Stomach (tissue), 9 donors: ENCODE measurements around the gene HCN1. TPM values are rescaled to one million over a fixed set of nuclear protein-coding genes. Genes with fewer than 3 reads are reported as not detected.

Source experiments
- DNase-seq, 2 donors: peaks; one replicate each; pipeline versions ENCODE4 v3.0.0 to v3.0.0-alpha.2; 2013 to 2019
- H3K27ac ChIP-seq, 5 donors: fragments of 200-600 bp in 4 of 5; sonication (generic) in 4 of 5; one replicate each; pipeline ENCODE4 v1.5.1; 2013 to 2019; ENCODE audit warnings: mild to moderate bottlenecking in 1 of 5, moderate library complexity in 1 of 5
- H3K27me3 ChIP-seq, 3 donors: fragments of 200-600 bp; sonication (generic); one replicate each; pipeline ENCODE4 v1.5.1; 2017 to 2019; ENCODE audit warnings: mixed run types in 1 of 3
- H3K36me3 ChIP-seq, 4 donors: fragments of 200-600 bp; sonication (generic); 1 replicate in 3 of 4; 2 replicates in 1 of 4; pipeline ENCODE4 v1.5.1; 2016 to 2019
- H3K4me1 ChIP-seq, 4 donors: fragments of 200-600 bp; sonication (generic); one replicate each; pipeline ENCODE4 v1.5.1; 2016 to 2019
- H3K4me3 ChIP-seq, 4 donors: fragments of 200-600 bp; sonication (generic) in 3 of 4; one replicate each; pipeline ENCODE4 v1.5.1; 2016 to 2019; ENCODE audit warnings: mild to moderate bottlenecking in 1 of 4
- H3K9me3 ChIP-seq, 4 donors: fragments of 200-600 bp; sonication (generic); one replicate each; pipeline ENCODE4 v1.5.1; 2016 to 2019
- CTCF ChIP-seq, 7 experiments: fragments of 450-650 bp in 4 of 7; fragments of 200-600 bp in 3 of 7; sonication (generic) in 3 of 7; IDR thresholded peaks; one replicate each; pipeline ENCODE4 v1.5.1; 2016 to 2019; ENCODE audit warnings: antibody characterized with exemption in 7 of 7, control low read depth in 2 of 7, mild to moderate bottlenecking in 1 of 7
- EP300 ChIP-seq: sonication (generic); formaldehyde crosslinking; IDR thresholded peaks from one replicate; pipeline ENCODE4 v1.6.1; 2017; ENCODE audit warnings: antibody characterized with exemption
- POLR2A ChIP-seq, 4 donors: fragments of 450-650 bp; IDR thresholded peaks; one replicate each; pipeline ENCODE4 v1.6.1; 2016; ENCODE audit warnings: antibody characterized with exemption in 4 of 4, control low read depth in 2 of 4, mild to moderate bottlenecking in 1 of 4, moderate library complexity in 1 of 4
- POLR2AphosphoS5 ChIP-seq, 3 donors: sonication (generic); formaldehyde crosslinking; IDR thresholded peaks; one replicate each; pipeline ENCODE4 v1.6.1; 2016; ENCODE audit warnings: antibody characterized with exemption in 3 of 3
- WGBS, 5 donors: extraction: QIAGEN DNeasy Blood & Tissue Kit in 3 of 5; methylation state at CpG; one replicate each; pipeline versions ENCODE4 v1.1.5 to v1.1.7; 2013 to 2018; 5-methylcytosine and 5-hydroxymethylcytosine counted together
- intact Hi-C: fragments of 100-400 bp; cut with DNase I; formaldehyde crosslinking; loops from one replicate; pipeline ENCODE4 v1.15.1; 2023; ENCODE audit warnings: low total_unique reads
- polyA plus RNA-seq, 3 donors: library from polyadenylated mRNA; stranded (reverse); fragments of 200-250 nt; gene quantifications; one replicate each; pipeline ENCODE4 v1.2.3, GENCODE V29; 2013
- total RNA-seq, 5 donors: library from RNA; depleted of rRNA; stranded (reverse); fragments of >200 nt; gene quantifications; one replicate each; pipeline versions ENCODE4 v1.1.0 to v1.2.3, GENCODE V29; 2014 to 2016
- donor health status: healthy with polysubstance abuse.
- donor health status: Bipolar disorder and iron deficiency.
- donor health status: healthy.

Gene HCN1
- total and polyA plus RNA-seq, 8 donors, result 0.03 to 0.92 (median 0.29) TPM; not detected in 5

DNA sequence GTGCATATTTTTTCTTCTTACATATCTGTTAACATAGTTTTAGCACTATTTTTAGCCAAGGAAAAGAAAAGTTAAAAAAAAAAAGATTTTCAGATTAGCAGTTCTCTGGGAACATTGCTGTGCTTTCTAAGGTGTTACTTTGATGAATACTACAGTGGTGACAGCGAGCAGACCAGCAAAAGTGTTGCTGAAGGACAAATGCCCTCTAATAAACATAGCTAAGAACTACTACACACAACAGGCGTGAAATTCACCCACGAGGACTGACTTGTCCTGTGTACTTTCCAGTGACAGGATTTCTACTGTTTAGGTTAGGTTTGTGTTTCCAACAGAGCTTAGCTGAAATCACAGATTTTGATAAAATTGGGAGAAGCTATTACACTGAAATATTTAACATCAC lies 153.8 kb downstream of the HCN1 start:
- H3K27me3 ChIP-seq, result no peaks in the 10 kb centered on the region
- H3K36me3 ChIP-seq, result no peaks in the 10 kb centered on the region
- DNase-seq, result no peak
- H3K4me1 ChIP-seq, result no peaks in the 10 kb centered on the region
- no peak overlapping the region for H3K27ac ChIP-seq
- 18 to 27% (median 24%) methylated on average over 3 of the region's 3 CpGs for WGBS, 5 donors
- intact Hi-C loops, result no loop called here
- no peak overlapping the region for H3K4me3 ChIP-seq
- peaks cover 0 to 4% (median 0%) of the 10 kb centered on the region in 4 donors for H3K9me3 ChIP-seq
- no peak for TF ChIP-seq POLR2A (IDR thresholded peaks at IDR 0.05)
- TF ChIP-seq EP300, result no peak
- no peak for TF ChIP-seq POLR2AphosphoS5 (IDR thresholded peaks at IDR 0.05)
- TF ChIP-seq CTCF (IDR thresholded peaks at IDR 0.05), result no peak

GRCh38 chr5:45533663-45534062 lies 162.5 kb downstream of the HCN1 start:
- intact Hi-C loops, result no loop called here
- Histone ChIP-seq H3K36me3 (no peaks in the 10 kb centered on the region), H3K27me3 (no peaks in the 10 kb centered on the region), H3K9me3 (peaks cover 0 to 8% (median 2%) of the 10 kb centered on the region in 4 donors), H3K4me3 (no peak overlapping the region), H3K27ac (no peak overlapping the region), H3K4me1 (no peaks in the 10 kb centered on the region)
- no peak for TF ChIP-seq CTCF (IDR thresholded peaks at IDR 0.05)
- no peak for TF ChIP-seq POLR2A (IDR thresholded peaks at IDR 0.05)
- no peak for TF ChIP-seq EP300
- no peak for TF ChIP-seq POLR2AphosphoS5 (IDR thresholded peaks at IDR 0.05)
- no peak for DNase-seq
- 38 to 63% (median 47%) methylated on average over 1 of the region's 1 CpG for WGBS, 5 donors

DNA sequence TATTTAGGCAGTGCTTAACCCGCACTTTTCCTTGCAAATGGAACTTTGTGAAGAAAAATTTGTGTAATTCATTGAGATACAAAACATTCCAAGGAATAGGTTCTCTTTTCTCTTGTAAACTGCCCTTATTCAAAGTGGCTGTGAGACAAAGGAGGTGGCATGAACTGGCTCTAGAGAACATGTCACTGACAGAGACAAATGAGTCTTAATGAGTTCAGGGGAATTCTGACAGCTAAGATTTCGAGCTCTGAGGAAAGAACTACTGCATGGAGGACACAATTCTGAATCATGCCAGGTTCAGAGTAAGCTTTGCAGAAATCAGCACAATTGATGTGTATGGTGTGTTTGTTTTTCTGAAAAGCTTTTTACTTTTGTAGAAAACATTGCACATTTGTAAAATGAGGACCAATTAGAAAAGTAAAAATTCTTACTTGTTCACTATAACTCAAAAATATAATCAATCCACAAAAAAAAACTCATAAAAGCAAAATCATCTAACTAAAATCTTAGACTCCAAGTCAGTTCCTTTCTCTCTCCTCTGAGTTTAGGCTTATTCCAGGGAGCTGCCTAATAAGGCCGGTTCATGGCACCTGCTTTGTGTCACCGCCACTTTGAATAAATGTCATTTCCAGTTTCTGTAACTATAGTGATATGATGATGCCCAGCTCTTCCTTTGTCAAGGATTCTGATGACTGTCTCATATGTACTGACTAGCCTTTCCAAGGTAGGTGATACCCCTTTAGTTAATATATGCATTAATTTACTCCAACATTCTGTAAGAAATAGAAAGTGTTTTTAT lies 163.2 kb downstream of the HCN1 start:
- Histone ChIP-seq H3K4me1 (no peaks in the 10 kb centered on the region), H3K36me3 (no peaks in the 10 kb centered on the region), H3K4me3 (no peak overlapping the region), H3K9me3 (peaks cover 0 to 8% (median 2%) of the 10 kb centered on the region in 4 donors), H3K27ac (no peak overlapping the region), H3K27me3 (no peaks in the 10 kb centered on the region)
- peak in 1 of 2 donors; percentile 3 for DNase-seq
- intact Hi-C loops, result no loop called here
- 55 to 61% (median 58%) methylated on average over 4 of the region's 4 CpGs for WGBS, 5 donors
- TF ChIP-seq CTCF (IDR thresholded peaks at IDR 0.05), result no peak
- no peak for TF ChIP-seq POLR2AphosphoS5 (IDR thresholded peaks at IDR 0.05)
- no peak for TF ChIP-seq EP300
- no peak for TF ChIP-seq POLR2A (IDR thresholded peaks at IDR 0.05)

DNA sequence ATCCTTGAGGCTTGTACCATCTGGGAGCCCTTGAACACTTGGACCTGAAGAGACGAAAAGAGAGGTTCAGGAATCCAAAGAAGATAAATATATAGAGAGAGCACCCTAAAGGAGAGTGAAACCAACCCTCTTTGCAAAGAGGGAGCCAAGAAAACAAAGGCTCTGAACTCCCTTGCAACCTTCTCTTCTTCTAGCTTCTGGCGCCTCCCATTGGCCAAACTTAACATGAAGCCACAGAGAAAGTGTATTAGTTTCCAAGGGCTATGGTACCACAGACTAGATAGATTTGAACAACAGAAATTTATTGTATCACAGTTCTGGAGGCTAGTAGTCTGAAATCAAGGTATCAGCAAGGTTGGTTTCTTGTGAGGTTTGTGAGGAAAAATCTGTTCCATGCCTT lies 175.1 kb downstream of the HCN1 start:
- intact Hi-C loops, result no loop called here
- H3K9me3 ChIP-seq, result no peaks in the 10 kb centered on the region
- H3K4me1 ChIP-seq, result no peaks in the 10 kb centered on the region
- TF ChIP-seq CTCF (IDR thresholded peaks at IDR 0.05), result no peak
- no peak for TF ChIP-seq POLR2AphosphoS5 (IDR thresholded peaks at IDR 0.05)
- TF ChIP-seq EP300, result no peak
- TF ChIP-seq POLR2A (IDR thresholded peaks at IDR 0.05), result no peak
- H3K27ac ChIP-seq, result no peak overlapping the region
- no peaks in the 10 kb centered on the region for H3K36me3 ChIP-seq
- no peak overlapping the region for H3K4me3 ChIP-seq
- H3K27me3 ChIP-seq, result no peaks in the 10 kb centered on the region
- WGBS, 5 donors, result 13 to 26% (median 20%) methylated on average over 2 of the region's 2 CpGs
- DNase-seq, result peak in 1 of 2 donors; percentile 60
